HG02623 (cell line): ENCODE data around the gene FEV.
"Not testable (repeated sequence)": the region's sequence is repeated elsewhere in the genome, so short reads cannot be mapped to it uniquely, and the experiment has no call there.

ENCODE experiments used
- ATAC-seq: cut with Tn5 transposase; IDR thresholded peaks from one replicate; pipeline ENCODE4 v1.9.1; 2021; ENCODE audit warnings: moderate library complexity; ENCODE audit not compliant: unreplicated experiment

The FEV gene

GRCh38 chr2:218946621-218947020 lies 38.4 kb downstream of the FEV start:
- no peak for ATAC-seq

- ATAC-seq, result no peak
Measured at GRCh38 chr2:218944759-218945404, 40.1 kb downstream of the FEV start.

GRCh38 chr2:218931751-218932150 lies 53.2 kb downstream of the FEV start:
- not testable (repeated sequence) for ATAC-seq
